Activated CD8-positive, alpha-beta T cell treated with anti-CD3 and anti-CD28 coated beads for 36 hours (primary cell): ENCODE measurements around the gene OGFRL1. TPM values are rescaled to one million over a fixed set of nuclear protein-coding genes. Genes with fewer than 3 reads are reported as not detected.
"Not testable (repeated sequence)": the region's sequence is repeated elsewhere in the genome, so short reads cannot be mapped to it uniquely, and the experiment has no call there.

Source experiments
- ATAC-seq: fragments of 200-7000 bp; cut with Tn5 transposase; one replicate; pipeline ENCODE4 v1.10.0; 2021; ENCODE audit warnings: mild to moderate bottlenecking, moderate library complexity
- CTCF ChIA-PET: fragments of 350-600 bp; sonication (Branson Sonifier 250); formaldehyde crosslinking; loops from one replicate; lab custom pipeline; 2021; ENCODE audit warnings: antibody characterized with exemption; lab: Charles Lee
- POLR2A ChIA-PET: fragments of 350-600 bp; sonication (Branson Sonifier 250); formaldehyde crosslinking; loops from one replicate; lab custom pipeline; 2021; ENCODE audit warnings: antibody characterized with exemption; lab: Charles Lee
- DNase-seq: peaks from one replicate; pipeline ENCODE4 v3.0.0-alpha.2; 2020
- H3K27ac Mint-ChIP-seq: one replicate; pipeline ENCODE4 v1.8.0; 2021; ENCODE audit warnings: mild to moderate bottlenecking, mixed read lengths
- H3K27me3 Mint-ChIP-seq: one replicate; pipeline ENCODE4 v1.8.0; 2021; ENCODE audit warnings: mixed read lengths
- H3K36me3 Mint-ChIP-seq: one replicate; pipeline ENCODE4 v1.8.0; 2021; ENCODE audit warnings: low read depth, mixed read lengths
- H3K4me1 Mint-ChIP-seq: one replicate; pipeline ENCODE4 v1.8.0; 2021; ENCODE audit warnings: low read depth, mixed read lengths
- H3K4me3 Mint-ChIP-seq: one replicate; pipeline ENCODE4 v1.8.0; 2021; ENCODE audit warnings: mild to moderate bottlenecking, moderate library complexity, mixed read lengths
- H3K9me3 Mint-ChIP-seq: one replicate; pipeline ENCODE4 v1.8.0; 2021; ENCODE audit warnings: mixed read lengths
- CTCF ChIP-seq: fragments of 200-600 bp; IDR thresholded peaks from one replicate; pipeline ENCODE4 v1.8.0; 2022; ENCODE audit warnings: antibody characterized with exemption, mild to moderate bottlenecking
- intact Hi-C: fragments of 100-400 bp; cut with micrococcal nuclease; formaldehyde crosslinking; loops from one replicate; pipeline ENCODE4 v1.10.0; 2022
- total RNA-seq, 2 experiments: library from RNA; stranded (reverse); gene quantifications; one replicate each; pipeline ENCODE4 v1.2.3, GENCODE V29; 2021

Gene OGFRL1
- total RNA-seq, 2 experiments from 2014 or later = 4.6 TPM

DNA sequence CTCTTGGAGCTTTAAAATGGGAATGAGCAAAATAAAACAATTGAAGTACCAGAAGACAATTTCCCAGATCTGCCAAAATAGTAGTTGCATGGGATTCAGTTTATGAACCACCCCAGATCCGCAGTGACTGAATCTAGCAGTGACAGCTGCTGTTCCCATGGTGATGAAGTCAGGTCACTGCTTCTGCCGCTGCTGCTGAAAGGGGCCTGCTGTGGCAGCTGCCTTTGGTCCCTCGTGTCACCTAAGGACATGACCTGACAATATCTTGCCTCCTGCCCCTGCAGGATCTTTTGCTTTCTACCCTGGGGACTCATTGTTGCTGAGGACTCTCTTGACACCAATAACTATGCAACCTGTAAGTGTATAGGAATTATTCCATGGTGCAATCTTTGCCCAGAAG lies 34.3 kb upstream of the OGFRL1 start:
- CTCF ChIA-PET = no interaction called here
- H3K27me3 Mint-ChIP-seq = peaks cover 2% of the 10 kb centered on the region
- H3K27ac Mint-ChIP-seq = no peak overlapping the region
- H3K36me3 Mint-ChIP-seq = no peaks in the 10 kb centered on the region
- H3K4me1 Mint-ChIP-seq = peaks cover 4% of the 10 kb centered on the region
- TF ChIP-seq CTCF = no peak
- H3K9me3 Mint-ChIP-seq = no peaks in the 10 kb centered on the region
- no peak overlapping the region for H3K4me3 Mint-ChIP-seq
- POLR2A ChIA-PET = no interaction called here
- DNase-seq (no peak), ATAC-seq (no peak)
- intact Hi-C loops = no loop called here

DNA sequence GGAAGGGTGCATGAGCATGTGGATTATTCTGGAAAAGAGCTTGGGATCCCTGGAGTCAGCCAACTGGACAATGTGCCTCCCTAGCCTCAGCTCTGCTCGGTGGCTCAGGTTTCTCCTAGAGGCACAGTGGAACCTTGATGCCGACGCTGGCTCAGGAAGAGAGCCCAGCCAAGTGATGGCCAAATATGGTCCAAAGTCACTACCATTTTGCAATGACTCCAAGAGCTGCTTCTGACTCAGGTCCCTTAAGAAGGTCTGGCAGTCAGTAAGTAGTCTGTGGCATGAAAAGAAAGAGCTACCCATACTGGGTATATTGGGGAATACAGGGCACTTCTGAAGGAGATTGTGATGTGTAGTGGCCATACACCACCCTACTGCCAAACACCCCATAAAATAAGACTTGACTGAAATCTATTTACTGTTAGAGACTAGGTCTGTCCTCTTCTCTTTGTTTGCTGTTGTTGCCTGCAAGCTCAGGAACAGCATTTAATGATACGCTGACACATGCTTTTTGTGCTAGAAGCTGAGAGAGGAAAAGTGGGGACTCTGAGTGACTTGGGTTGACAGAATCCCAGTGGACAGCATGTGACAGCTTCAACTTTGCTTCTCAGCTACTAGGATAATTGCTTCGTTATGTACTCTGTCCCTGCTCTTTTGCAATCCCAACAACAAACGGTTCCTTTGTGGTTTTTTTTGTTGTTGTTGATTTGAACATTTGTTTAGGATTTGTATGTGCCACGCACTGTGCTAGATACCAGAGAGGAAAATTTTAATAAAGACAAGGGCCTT lies 30.3 kb upstream of the OGFRL1 start:
- Mint-ChIP-seq H3K27me3 (peaks cover 9% of the 10 kb centered on the region), H3K27ac (no peak overlapping the region), H3K36me3 (no peaks in the 10 kb centered on the region), H3K4me3 (no peak overlapping the region), H3K4me1 (no peaks in the 10 kb centered on the region), H3K9me3 (no peaks in the 10 kb centered on the region)
- ATAC-seq (no peak), DNase-seq (no peak)
- ChIA-PET POLR2A (interaction anchor here (0.7 kb wide), 1 partner anchor 10 kb away, joined by 3 read pairs; no protein-coding TSS in a partner anchor), CTCF (interaction anchor here (1.2 to 1.6 kb wide), 2 partner anchors 9 to 19 kb away, joined by 3 read pairs; no protein-coding TSS in a partner anchor)
- TF ChIP-seq CTCF = no peak
- intact Hi-C loops = no loop called here

DNA sequence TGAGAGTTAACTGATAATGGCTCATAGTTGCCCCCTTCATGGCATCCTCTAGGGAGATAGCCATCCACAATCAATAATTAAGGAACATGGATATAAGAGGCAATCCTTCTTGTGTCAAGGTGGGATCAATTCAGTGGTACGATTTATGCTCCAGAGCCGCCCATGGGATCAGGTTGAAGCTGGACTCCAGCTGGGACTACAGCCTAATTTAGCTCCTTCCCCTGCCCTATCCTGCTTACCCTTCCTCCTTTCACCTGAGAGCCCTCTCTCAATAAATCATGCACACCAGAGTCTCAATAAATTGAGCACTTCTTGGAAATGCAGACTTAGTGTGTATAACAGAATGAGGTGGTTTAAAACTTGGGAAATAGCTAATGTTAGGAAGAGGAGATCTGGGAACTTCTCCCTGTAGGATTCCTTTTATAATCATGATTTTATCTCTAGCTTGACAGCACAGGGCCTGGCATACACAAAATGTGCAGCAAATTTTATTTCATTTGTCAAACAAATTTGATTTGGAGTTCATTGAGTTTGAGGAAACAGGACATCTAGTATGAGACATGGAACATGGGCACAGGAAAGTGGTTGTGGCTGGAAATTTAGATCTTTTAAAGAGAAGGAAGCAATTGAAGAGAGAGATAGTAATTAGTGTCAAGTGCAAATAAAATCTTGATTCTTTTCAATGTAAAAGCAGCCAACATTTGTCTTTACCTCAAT lies 28.6 kb upstream of the OGFRL1 start:
- no peak overlapping the region for H3K27ac Mint-ChIP-seq
- DNase-seq = no peak
- POLR2A ChIA-PET = no interaction called here
- no peaks in the 10 kb centered on the region for H3K9me3 Mint-ChIP-seq
- no peak for ATAC-seq
- no peak overlapping the region for H3K4me3 Mint-ChIP-seq
- H3K27me3 Mint-ChIP-seq = peaks cover 10% of the 10 kb centered on the region
- CTCF ChIA-PET = interaction anchor here (1.6 kb wide), 1 partner anchor 21 kb away, joined by 3 read pairs; no protein-coding TSS in a partner anchor
- TF ChIP-seq CTCF = no peak
- intact Hi-C loops = no loop called here
- H3K4me1 Mint-ChIP-seq = no peaks in the 10 kb centered on the region
- no peaks in the 10 kb centered on the region for H3K36me3 Mint-ChIP-seq

DNA sequence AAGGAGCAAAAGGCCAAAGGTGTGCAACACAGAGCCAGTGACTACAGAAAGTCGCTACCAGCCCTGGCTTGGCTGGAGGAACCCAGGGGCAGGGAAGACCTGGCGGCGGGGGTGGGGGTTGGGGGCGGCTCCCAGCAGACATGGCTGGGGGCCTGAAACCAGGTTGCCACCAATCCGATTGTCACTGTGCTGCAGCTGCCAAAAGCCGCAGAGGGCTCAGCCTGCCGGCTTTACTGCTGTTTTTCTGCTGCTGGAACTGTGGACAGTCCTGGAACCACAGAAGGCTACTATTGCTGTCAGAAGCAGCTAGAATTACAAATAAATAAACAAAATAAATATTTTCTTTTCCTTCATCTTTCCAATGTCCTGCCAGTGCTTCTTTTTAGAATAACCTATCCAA lies 25.7 kb upstream of the OGFRL1 start:
- intact Hi-C loops = no loop called here
- no peak overlapping the region for H3K4me3 Mint-ChIP-seq
- ChIA-PET POLR2A (no interaction called here), CTCF (no interaction called here)
- DNase-seq (no peak), ATAC-seq (no peak)
- H3K27me3 Mint-ChIP-seq = peaks cover 11% of the 10 kb centered on the region
- no peak for TF ChIP-seq CTCF
- H3K36me3 Mint-ChIP-seq = no peaks in the 10 kb centered on the region
- H3K27ac Mint-ChIP-seq = no peak overlapping the region
- H3K4me1 Mint-ChIP-seq = no peaks in the 10 kb centered on the region
- no peaks in the 10 kb centered on the region for H3K9me3 Mint-ChIP-seq

GRCh38 chr6:71266392-71266791 lies 22.2 kb upstream of the OGFRL1 start:
- H3K9me3 Mint-ChIP-seq, H3K4me1 Mint-ChIP-seq, intact Hi-C loops, H3K36me3 Mint-ChIP-seq, H3K27me3 Mint-ChIP-seq, ATAC-seq, POLR2A ChIA-PET, DNase-seq, CTCF ChIA-PET, H3K27ac Mint-ChIP-seq, H3K4me3 Mint-ChIP-seq: not testable (repeated sequence)
